HL-60/S4 treated with phorbol 12-myristate 13-acetate at 8.2 ng/mL for 4 days and 3 days (cell line): Measurements from ENCODE around the gene SELENOI.
"Not testable (repeated sequence)": the region's sequence is repeated elsewhere in the genome, so short reads cannot be mapped to it uniquely, and the experiment has no call there.

Experiments used
- in situ Hi-C: fragments of 300-500 bp; cut with MboI; formaldehyde crosslinking; loops from 2 replicates; pipeline ENCODE4 v1.15.0; 2022; ENCODE audit warnings: low sequenced_read_pairs

Gene SELENOI

DNA sequence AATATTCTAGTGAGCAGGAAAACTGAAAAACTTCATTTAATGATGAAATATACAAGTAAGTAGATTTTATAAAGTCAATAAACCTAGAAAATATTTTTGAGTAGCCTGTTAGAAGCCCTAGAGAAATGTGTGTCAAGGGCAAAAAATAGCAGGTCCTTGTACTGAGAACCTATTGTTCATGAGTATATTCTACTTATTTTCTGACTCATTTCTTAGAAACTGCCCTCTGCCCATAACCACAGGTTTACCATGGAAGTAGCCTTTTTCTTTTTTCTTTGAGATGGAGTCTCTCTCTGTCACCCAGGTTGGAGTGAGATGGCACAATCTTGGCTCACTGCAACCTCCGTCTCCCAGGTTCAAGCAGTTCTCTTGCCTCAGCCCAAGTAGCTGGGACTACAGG, 19.4 kb upstream of the SELENOI start:
- in situ Hi-C loops, result no loop called here

DNA sequence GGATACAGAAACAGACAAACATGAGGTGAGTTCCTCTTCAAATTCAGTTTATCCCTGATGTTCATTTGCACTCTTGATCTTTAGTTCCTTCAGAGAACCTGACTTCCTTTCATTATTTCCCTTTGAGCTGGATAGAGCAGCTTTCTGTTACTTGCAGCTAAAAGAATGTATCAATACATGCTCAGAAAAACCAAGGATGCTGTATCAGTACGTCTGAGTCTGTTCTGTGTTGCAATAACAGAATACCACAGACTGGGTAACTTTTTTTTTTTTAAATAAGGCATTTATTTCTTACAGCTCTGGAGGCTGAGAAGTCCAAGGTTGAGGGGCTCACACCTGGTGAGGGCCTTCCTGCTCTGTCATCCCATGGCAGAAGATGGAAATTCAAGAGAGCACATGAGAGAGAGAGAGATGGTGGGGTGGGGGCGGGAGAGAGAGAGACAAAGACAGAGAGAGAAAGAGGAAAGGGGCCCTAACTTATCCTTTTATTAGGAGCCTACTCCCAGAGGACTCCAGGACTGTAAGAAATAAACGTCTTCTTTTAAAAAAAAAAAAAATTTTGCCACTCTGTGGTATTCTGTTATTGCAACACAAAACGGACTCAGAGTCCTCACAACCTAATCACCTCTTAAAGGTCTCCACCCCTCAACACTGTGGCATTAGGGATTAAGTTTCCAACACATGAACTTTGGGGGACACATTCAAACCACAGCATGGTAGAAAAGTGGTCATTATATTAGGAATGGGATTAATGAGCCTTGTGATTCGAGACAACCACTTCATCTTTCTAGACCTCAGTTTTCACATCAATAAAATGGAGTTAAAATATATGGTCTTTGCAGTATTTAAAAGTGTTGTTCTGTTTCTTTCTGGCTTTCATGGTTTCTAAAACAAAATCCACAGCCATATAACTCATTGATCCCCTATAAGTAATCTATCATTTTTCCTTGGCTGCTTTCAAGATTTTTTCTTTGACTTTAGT, 18.4 kb upstream of the SELENOI start:
- in situ Hi-C loops, result no loop called here

DNA sequence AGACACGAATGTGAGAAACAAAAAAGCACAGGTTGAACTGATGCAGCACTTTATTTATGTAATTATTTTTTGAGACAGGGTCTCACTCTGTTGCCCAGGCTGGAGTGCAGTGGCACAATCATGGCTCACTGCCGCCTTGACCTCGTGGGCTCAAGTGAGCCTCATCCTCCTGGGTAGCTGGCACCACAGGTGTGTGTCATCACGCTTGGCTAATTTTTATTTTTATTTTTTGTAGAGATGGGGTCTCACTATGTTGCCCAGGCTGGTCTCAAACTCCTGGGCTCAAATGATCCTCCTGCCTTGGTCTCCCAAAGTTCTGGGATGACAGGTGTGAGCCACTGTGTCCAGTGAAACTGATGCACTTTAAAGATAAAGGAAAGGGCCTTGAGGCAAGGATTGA, 16.9 kb upstream of the SELENOI start:
- in situ Hi-C loops, result not testable (repeated sequence)

DNA sequence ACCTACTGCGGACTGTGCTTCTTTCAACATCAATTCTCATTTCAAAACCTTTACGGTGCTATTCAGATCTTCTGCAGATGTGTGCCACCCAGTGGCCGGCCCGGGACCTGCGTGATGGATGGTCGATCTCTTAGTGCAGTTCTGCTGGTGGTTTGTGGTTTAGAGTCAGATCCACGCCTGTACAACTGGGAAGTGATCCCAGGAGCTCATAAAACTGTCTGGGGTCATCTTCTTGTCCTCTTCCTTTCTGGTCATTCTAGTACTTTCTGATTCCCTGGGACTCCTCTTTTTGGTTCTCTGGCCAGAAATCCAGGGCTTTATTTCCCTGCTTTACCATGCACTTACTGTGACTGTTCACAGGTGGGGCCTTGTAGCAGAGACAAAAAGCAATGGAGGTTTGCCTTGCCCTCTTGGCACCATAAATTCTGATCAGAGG, 15.8 kb upstream of the SELENOI start:
- in situ Hi-C loops, result no loop called here

DNA sequence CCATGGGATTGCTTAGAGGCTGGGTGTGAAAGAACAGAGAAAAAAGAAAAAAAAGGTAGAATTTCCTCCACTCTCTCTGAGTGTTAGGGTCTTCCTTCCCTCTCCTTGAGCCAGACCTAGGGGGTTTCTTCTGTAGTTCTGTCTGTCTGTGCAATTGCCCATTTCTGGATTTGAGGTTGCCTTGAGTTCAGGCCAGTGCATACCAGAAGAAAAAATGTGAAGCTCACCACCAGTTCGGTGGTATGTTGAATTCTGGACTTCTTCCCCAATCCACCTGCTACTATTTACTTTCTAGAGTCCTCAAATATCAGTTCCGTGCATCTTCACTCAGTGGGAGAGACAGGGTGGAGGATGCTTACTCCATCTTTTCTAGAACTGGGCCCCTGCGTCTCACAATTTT, 15.3 kb upstream of the SELENOI start:
- in situ Hi-C loops, result no loop called here

DNA sequence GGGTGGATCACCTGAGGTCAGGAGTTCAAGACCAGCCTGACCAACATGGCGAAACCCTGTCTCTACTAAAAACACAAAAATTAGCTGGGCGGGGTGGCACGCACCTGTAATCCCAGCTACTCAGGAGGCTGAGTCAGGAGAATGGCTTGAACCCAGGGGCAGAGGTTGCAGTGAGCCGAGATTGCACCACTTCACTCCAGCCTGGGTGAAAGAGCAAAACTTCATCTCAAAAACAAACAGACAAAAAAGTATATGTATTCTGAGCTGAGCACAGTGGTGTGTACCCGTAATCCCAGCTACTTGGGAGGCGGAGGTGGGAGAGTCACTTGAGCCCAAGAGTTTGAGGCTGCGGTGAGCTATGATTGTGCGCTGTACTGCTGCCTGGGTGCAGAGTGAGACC, 14.6 kb upstream of the SELENOI start:
- in situ Hi-C loops, result not testable (repeated sequence)

DNA sequence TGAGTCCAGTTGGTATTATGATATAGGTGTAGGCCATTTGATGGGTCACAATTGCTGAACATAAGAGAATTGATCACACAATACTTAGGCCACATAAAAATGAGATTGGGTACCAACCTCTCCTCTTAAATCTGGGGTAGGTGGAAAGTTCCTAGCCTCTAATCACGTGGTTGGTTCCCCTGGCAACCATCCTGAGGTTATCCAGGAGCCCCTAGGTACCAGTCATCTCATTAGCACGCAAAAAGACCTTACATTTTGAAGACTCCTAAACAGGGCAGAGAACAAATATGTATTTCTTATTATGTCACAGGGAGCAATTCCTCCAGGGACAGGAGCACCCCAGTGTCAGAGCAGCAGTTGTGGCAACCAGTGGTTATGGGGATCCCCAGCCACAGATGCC, 12.7 kb upstream of the SELENOI start:
- in situ Hi-C loops, result no loop called here

DNA sequence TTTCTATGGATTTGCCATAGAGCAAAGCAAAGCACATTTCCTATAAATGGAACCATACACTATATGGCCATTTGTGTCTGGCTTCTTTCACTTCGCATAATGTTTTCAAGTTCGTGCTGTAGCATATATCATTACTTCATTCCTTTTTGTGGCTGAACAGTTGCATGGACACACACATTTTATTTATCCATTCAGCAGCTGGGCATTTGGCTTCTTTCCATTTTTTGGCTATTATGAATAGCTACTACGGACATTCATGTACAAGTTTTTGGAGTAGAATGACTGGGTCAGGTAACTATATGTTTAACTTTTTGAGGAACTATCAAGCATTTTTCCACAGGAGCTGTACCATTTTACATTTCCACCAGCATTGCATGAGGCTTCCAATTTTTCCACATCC, 10.7 kb upstream of the SELENOI start:
- in situ Hi-C loops, result no loop called here

DNA sequence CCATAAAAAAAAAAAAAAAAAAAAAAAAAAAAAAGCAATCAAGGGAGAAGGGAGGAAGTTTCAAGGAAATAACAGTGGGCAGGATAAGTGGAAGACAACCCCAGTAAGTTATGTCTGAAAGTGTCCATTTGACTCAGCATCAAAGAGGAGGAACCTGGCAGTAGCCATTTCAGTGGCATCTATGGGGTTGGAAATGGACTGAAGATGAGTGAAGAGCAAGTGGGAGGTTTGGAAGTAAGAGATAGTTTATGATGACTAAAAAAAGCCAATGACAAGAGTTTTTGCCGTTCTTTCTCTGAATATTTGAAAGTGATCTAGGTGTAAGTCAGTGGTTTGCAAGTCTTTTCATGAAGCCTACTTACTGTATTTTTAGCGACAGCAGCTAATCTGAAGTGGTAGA, 9.2 kb upstream of the SELENOI start:
- in situ Hi-C loops, result no loop called here

DNA sequence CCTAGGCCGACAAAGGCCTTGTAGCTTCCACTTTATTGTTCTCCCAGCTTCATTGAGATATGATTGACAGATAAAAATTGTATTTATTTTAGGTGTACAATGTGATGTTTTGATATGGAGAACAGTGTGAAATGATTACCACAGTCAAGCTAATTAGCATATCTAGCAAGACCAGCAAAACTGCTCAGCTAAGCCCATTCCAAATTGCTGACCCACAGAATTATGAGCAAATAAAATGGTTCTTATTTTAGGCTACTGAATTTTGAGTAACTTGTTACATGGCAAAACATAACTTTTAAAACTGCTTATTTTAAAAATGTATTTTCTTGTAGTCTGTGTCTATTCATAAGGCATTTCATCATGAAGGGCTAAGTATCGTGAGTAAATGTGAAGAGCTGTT, 8.6 kb upstream of the SELENOI start:
- in situ Hi-C loops, result no loop called here

DNA sequence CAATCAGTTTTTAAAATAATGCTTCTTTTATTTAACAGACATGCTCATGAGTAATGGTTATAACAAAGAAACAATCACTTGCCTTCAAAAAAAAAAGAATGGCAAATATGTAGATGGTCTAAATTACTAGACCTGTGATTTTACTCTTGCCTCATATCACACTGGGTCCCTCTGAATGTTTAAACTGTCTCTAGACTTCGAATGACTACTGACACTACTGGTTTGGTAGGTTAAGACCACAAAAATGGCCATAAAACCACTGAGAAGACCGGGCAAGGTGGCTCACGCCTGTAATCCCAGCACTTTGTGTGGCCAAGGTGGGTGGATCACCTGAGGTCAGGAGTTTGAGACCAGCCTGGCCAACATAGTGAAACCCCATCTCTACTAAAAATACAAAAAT, 5.1 kb upstream of the SELENOI start:
- in situ Hi-C loops, result no loop called here

DNA sequence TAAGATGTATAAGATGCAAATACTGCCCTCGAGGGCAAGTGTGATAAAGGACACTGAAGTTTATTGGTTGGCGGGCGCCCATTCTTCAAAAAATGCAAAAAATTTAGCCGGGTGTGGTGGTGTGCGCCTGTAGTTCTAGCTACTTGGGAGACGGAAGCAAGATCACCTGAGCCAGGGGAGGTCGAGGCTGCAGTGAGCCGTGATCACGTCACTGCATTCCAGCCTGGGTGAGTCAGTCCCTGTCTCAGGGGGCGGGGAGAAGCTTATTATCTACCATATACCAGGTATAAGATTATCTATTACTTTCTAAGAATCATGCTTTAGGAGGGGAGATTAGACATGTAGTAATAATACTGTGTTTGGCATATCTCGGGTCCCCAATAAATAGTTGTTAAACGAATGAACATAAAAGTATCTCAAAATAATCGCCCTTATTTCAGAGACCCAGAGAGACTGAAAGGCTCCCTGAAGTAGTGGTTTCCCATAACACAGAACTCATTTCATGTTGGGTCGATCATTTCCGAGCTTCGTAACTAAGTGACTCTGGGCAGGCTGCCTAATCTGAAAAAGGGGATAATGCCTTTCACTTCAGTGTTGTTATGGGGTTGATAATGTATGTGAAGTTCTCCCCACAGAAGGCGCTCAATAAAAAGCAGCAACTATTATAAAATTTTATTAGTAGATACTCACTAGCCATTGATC, 1.2 kb upstream of the SELENOI start:
- in situ Hi-C loops, result no loop called here

DNA sequence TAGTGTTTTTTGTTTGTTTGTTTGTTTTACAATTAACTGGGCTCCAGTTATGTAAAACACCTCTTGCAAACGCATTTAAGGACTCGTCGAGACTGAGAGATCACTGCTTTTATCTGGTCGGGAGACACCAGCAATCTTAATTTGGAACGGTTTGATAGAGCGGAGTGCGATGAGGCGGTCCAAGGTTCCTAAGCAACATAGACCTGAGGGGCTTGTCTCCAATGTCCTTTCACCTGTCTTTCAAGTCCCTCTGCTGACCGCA, 729 bp upstream of the SELENOI start:
- in situ Hi-C loops, result no loop called here

DNA sequence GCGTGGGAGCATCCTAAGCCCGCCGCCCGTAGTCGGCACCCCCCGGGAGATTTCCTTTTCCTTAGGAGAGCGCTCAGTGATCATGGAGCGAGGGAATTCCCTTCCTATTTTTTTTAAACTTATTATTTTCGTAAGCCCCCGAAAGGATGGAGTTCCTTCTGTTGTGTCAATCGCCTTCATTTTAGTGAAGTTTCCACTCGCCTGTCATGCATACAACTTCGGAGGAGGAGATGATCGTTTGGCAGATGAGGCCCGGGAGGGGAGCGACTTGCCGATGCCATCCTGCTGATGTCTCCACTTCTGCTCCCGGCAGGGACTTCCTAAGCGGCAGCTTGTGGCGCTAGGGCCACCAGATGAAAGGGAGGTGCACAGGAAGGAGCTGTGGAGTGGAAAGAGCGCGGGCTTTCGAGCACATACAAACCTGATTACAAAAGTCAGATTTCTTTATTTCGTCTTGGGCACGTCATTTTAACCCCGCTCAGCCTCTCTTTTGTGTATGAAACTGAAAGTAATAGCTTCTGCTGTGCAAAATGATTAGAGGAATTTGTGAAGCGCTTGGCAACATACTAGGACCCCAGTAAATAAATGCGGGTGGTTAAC, 611 bp downstream of the SELENOI start, which contains the start of gene ADGRF3:
Gene ADGRF3 (minus strand): TSS at position 336 of the 600 bp plus-strand sequence. CDS start 555 bp downstream, outside the sequence.
- in situ Hi-C loops, result no loop called here

DNA sequence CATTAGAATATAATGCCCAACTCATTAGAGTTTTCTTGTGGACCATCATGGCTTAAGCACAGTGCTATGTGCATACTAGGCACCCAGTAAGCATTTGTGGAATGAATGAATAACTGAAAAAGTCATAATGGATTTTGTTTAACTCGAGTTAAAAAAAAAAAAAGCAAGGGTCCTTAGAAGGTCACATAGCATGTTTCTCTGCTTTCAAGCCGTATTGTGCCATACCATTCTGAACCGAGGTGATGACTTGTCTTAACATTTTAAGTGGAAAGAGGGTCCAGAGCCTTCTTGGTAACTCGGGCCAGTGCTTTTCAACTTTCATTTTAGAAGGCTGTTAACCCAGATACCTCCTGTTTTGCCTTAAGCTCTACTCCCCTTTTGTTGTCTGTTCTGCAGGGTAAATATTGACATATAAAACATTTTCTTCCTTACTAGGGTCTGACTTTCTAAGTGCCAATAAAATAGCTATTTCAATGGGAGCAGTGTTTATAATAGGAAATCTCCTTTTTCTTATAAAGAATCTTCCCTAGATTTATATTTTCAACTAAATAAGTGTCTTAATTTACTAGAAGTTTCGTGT, 1.4 kb downstream of the SELENOI start:
- in situ Hi-C loops, result no loop called here

DNA sequence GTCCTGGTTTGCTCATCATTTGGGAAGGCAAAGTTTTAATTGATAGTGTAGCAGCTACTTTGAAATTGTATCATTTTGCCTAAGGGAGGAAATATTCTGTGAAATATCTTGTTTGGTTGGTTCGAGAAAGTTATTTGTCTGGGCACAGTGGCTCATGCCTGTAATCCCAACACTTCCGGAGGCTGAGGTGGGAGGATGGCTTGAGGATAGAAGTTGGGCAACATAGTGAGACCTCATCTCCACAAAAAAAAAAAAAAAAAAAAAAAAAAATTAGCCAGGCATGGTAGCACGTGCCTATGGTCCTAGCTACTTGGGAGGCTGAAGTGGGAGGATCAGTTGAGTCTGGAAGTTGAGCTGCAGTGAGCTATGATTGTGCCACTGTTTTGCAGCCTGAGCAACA, 3.7 kb downstream of the SELENOI start:
- in situ Hi-C loops, result no loop called here

DNA sequence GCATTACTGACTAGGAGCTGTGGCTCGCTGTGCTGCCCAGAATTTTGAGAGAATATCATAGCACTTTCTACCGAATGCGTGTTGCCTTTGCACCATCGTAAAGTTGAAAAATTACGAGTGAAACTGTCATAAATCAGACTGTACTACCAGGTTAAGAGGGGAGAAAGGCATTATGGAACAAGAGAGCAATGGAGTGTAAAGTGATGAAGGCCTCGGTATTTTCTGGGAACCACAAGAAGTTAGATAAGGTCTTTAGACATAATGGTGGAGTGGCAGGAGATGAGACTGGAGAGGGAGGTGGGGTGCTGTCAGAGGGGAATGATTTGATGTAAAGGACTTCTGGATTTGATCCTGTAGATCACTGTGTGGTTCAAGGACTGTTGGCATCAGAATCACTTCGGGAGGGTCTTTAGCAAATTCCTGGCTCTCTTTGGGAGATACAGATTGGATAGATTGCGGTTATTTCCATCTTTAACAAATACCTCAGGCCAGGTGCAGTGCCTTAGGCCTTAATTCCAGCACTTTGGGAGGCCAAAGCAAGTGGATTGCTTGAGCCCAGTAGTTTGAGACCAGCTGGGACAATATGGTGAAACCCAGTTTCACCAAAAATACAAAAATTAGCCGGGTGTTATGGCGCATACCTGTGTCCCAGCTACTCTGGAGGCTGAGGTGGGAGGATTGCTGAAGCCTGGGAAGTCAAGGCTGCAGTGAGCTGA, 5.6 kb downstream of the SELENOI start:
- in situ Hi-C loops, result no loop called here

DNA sequence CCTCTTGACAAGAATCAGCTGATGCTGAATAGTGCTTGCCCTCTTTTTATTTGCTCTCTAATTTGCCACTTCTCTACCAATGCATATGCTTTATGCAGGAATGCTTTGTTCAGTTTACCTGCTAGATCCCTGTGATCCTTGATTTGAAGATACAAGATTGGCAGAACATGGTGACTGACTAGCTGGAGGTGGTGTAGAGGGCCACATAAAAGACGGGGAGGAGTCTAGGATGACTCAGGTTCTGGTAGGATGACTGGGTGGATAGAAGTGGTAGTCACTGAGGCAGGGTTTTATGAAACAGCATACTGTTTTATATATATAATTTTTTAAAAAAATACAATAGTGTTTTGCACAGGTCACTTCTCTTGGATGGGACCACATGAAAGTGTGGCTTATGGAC, 6.9 kb downstream of the SELENOI start:
- in situ Hi-C loops, result no loop called here

DNA sequence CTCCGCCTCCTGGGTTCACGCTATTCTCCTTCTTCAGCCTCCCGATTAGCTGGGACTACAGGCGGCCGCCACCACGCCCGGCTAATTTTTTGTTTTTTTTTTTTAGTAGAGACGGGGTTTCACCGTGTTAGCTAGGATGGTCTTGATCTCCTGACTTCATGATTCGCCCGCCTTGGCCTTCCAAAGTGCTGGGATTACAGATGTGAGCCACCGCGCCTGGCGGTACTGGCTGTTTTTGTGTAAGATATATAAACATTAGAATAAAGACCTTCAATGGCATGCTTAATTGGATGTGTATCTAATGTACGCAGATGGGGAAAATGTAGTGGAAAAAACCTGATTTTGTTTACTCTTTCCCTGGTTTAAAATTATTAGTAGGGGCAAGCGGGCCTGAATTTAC, 8.5 kb downstream of the SELENOI start:
- in situ Hi-C loops, result not testable (repeated sequence)

DNA sequence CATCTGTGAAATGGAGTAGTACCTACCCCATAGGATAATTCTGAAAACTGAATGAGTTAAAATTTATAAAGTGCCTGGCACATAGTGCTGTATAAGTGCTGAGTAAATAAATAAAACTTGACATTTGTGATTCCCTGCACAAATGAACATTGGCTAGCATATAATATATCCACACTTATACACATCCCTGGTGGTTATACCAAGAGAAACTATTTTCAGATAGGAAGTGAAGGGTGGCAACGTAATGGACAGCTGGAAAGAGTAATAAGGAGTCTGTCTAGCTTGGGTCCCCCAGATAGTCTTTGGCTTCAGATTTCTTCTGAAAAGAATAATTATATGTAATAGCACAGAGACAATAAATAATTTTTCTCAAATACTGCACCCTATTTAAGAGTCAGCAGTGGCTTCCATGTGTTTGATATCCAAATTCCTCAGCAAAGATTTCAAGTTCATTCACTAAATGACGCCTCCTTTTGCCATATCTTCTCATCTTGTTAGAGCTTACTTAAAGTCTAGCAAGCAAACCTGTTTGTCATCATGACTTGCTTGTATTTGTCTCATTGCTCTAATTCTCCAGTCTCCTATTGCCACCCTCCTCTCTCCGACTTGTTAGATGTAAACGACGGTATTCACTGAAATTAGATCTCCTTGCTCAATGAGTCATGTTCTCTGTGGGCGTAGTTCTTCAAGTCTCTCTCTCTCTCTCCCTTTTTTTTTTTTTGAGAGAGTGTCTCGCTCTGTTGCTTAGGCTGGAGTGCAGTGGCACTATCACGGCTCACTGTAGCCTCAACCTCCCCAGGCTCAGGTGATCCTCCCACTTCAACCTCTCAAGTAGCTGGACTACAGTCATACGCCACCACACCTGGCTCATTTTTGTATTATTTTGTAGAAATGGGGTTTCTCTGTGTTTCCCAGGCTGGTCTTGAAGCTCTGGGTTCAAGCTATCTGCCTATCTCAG, 9.4 kb downstream of the SELENOI start:
- in situ Hi-C loops, result no loop called here
